ENCODE data around the gene CFAP70. TPM values are rescaled to one million over a fixed set of nuclear protein-coding genes. Genes with fewer than 3 reads are reported as not detected.
A peak's percentile ranks its signal among the peaks of the same experiment; 100 is the strongest.

CFAP70 gene
- total and polyA plus RNA-seq, 2 of the 8 experiments (the other 6 are each of a cell fraction or from before 2014, with no cell fraction given), result 0.21 to 0.30 TPM

DNA sequence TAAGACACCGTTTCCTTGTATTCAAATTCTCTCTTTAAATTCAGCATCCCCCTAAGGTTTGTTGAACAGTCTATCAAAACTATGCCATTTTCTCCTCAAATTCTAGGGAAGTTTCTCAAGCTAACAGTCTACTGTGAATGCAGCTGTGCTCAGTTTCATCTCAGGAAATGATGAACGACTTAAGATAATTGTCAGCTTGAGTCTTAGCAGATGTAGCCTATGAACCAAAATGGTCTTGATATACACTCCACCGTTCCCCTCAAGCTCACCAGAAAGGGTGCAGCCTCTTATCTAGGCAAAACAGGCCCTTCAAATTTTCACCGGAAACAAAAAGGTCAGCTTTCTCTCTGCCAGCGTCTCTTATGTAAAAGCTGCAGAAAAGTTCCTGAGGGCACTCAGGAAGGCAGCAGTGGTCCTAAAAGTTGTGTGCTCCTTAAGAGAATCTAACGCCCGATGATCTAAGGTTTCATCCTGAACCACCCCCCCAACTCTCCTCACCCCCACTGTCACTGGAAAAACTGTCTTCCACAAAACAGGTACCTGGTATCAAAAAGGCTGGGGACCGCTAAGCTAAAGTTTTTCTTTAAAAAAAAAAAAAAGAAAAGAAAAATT, 113.7 kb downstream of the CFAP70 start:
- no peak overlapping the region for H2BK5ac ChIP-seq (ENCODE audit: low read depth, low read length)
- H3K18ac ChIP-seq (ENCODE audit: extremely low read depth, low read length), result no peak overlapping the region
- H3K14ac ChIP-seq (ENCODE audit: insufficient read length), result no peak overlapping the region
- TF ChIP-seq SIN3A (conservative IDR thresholded peaks at IDR 0.05 in 1 of 2, IDR thresholded peaks at IDR 0.05 in 1 of 2; ENCODE audit: low read depth in 1 of 2, low read length in 2 of 2) (no peak), NANOG (IDR thresholded peaks at IDR 0.05; ENCODE audit: insufficient read depth, low read depth, low read length, poor library complexity, severe bottlenecking) (no peak), KDM4A (IDR thresholded peaks at IDR 0.05; ENCODE audit: low read depth, low read length, severe bottlenecking) (no peak), POLR2A (IDR thresholded peaks at IDR 0.05; ENCODE audit: control extremely low read depth in 1 of 2, low read depth in 2 of 2, low read length in 2 of 2) (0 out of 3 replicates have a peak, but pooled peaks of 1 of the 2 experiments have one; percentile 2)
- H2BK15ac ChIP-seq (ENCODE audit: low read length), result no peak overlapping the region
- H3K23ac ChIP-seq (ENCODE audit: insufficient read length), result no peak overlapping the region
- H4K91ac ChIP-seq (replicated peaks; ENCODE audit: insufficient read length, low read length), result no peak overlapping the region
- H3K27me3 ChIP-seq (replicated peaks in 1 of 4; ENCODE audit: control insufficient read depth in 3 of 4, extremely low read depth in 1 of 4, insufficient read depth in 3 of 4, low read length in 3 of 4), result no peaks in the 10 kb centered on the region
- 86% methylated on average over 8 of the region's 8 CpGs; no CpG with 5 or more reads in 1 of the 2 experiments for WGBS, 2 experiments (ENCODE audit: extremely low coverage in 1 of 2, insufficient coverage in 1 of 2, insufficient read length in 1 of 2, insufficient replicate concordance in 2 of 2, low coverage in 1 of 2, low lambda C conversion rate in 2 of 2, missing lambda C conversion rate in 1 of 2)
- H4K20me1 ChIP-seq (replicated peaks in 1 of 2; ENCODE audit: control insufficient read depth in 1 of 2, insufficient read depth in 2 of 2, low read length in 2 of 2), result peaks cover 2 to 5% of the 10 kb centered on the region in 2 experiments
- no peak overlapping the region for H2AK5ac ChIP-seq (ENCODE audit: low read depth, low read length)
- H2BK120ac ChIP-seq (replicated peaks; ENCODE audit: low read depth, low read length), result no peak overlapping the region
- no peak for DNase-seq (ENCODE audit: low read depth in 1 of 2, low spot score in 2 of 2)
- H3K9ac ChIP-seq (replicated peaks in 1 of 4; ENCODE audit: extremely low read depth in 1 of 4, low read depth in 3 of 4, low read length in 3 of 4), result 0 out of 7 replicates have a peak overlapping the region, but pooled peaks of 1 of the 4 experiments have one; percentile 34
- no peaks in the 10 kb centered on the region for H3K79me1 ChIP-seq (ENCODE audit: low read depth, low read length)
- H2AFZ ChIP-seq (ENCODE audit: low read length), result no peak overlapping the region
- H2BK12ac ChIP-seq (ENCODE audit: low read depth, low read length), result no peak overlapping the region
- H3K9me3 ChIP-seq (ENCODE audit: insufficient read depth in 2 of 2, low read depth in 1 of 2, low read length in 1 of 2), result no peaks in the 10 kb centered on the region
- no peak overlapping the region for H2BK20ac ChIP-seq (ENCODE audit: low read length)
- no peaks in the 10 kb centered on the region; a peak in 2 of 7 replicates for H3K4me1 ChIP-seq (replicated peaks in 1 of 4; ENCODE audit: control insufficient read depth in 3 of 4, insufficient read depth in 4 of 4, low read length in 3 of 4)
- peak overlapping the region; percentile 57 to 92 (median 86); a peak in 6 of 8 replicates for H3K4me3 ChIP-seq (ENCODE audit: extremely low read depth in 1 of 4, insufficient read depth in 2 of 4, low read depth in 3 of 4, low read length in 4 of 4)
- ChIA-PET POLR2A (ENCODE audit: partially characterized antibody) (interaction anchor here (0.6 to 4.8 kb wide), 6 partner anchors 10 to 289 kb away, joined by 3 to 62 read pairs (median 8); partner anchors contain the start of gene PPP3CB), CTCF (ENCODE audit: partially characterized antibody) (no interaction called here)
- H3K56ac ChIP-seq (replicated peaks; ENCODE audit: insufficient read length, low read depth, low read length), result no peak overlapping the region
- no peak overlapping the region for H4K8ac ChIP-seq (ENCODE audit: extremely low read depth, insufficient read depth, low read length)
- H3K4me2 ChIP-seq (ENCODE audit: insufficient read depth in 1 of 2, low read depth in 2 of 2, low read length in 2 of 2), result peak overlapping the region; percentile 21 to 69
- H3K23me2 ChIP-seq (ENCODE audit: low read depth, low read length), result peaks cover 2% of the 10 kb centered on the region; the same call in 1 of the 2 replicates
- H3K79me2 ChIP-seq (ENCODE audit: control insufficient read depth in 1 of 2, insufficient read depth in 2 of 2, low read length in 2 of 2), result peaks cover 3 to 47% of the 10 kb centered on the region in 2 experiments; a peak in 2 of 4 replicates
- H4K5ac ChIP-seq (ENCODE audit: insufficient read length, low read depth, low read length), result no peak overlapping the region
- peaks cover 21 to 63% (median 45%) of the 10 kb centered on the region in 4 experiments for H3K36me3 ChIP-seq (ENCODE audit: control insufficient read depth in 2 of 4, insufficient read depth in 4 of 4, low read length in 3 of 4)
- no peak overlapping the region for H3K27ac ChIP-seq (ENCODE audit: low read depth, low read length)
- FAIRE-seq, result no peak
- no peak overlapping the region for H3K4ac ChIP-seq (replicated peaks; ENCODE audit: insufficient read length, low read depth, low read length)
